HCEC 1CT (cell line): ENCODE measurements around the gene BID.
"Not testable (repeated sequence)": the region's sequence is repeated elsewhere in the genome, so short reads cannot be mapped to it uniquely, and the experiment has no call there.

Source experiments
- DNase-seq: peaks from one replicate; pipeline ENCODE4 v3.0.0-alpha.2; 2017

The BID gene

GRCh38 chr22:17767233-17768065, 6.8 kb downstream of the BID start:
- no peak for DNase-seq

DNA sequence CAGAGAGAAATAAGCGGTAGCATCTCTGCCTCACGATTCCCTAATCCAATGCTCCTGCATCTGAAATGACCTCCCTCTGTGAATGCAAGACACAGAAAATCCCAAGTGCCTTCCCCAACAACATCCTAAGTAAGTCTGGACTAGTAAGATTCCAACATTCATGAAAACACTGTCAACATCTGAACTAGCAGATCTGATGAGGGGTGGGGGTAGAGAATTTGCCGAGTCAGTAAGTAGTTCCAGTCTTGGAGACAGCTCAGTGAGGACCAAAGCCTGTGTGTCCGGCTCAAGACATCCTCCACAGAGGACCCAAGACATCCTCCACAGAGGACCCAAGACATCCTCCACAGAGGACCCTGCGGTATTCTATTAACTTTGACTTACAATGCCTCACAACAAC, 9.4 kb downstream of the BID start:
- not testable (repeated sequence) for DNase-seq

DNA sequence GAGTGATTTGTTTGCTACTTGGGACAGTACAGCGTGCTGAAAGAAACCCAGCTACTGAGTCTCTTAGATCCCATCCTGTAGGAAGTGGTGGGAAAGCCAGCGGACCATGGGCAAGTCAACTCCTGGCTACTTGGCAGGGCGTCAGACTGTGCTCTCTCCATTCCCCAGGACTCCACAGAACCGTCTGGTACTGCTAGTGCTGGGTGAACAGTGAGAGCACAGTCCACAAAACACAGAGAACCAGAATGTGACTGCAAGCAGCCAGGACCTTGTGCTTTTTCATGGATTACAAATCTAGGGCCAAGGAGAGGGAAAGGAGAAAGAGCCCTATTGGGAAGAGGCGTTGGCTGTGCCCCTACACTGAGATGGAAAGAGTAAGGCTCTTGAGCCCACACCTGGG, 10.2 kb downstream of the BID start:
- no peak for DNase-seq

DNA sequence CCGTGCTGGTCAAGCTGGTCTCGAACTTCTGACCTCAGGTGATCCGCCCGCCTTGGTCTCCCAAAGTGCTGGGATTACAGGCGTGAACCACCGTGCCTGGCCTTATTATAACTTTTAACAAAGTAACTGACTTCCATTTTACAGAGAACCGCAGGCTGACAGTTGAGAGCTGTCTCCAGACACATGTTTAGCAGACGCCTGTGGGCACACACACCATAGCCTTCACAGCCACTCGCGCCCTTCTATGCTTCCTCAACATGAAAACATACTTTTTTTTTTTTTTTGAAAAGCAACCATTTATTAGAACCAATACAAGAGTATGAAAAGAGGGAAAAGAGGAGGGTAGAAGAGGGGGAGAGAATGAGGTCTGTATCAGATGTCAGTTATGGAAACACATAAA, 10.8 kb downstream of the BID start:
- DNase-seq = not testable (repeated sequence)

DNA sequence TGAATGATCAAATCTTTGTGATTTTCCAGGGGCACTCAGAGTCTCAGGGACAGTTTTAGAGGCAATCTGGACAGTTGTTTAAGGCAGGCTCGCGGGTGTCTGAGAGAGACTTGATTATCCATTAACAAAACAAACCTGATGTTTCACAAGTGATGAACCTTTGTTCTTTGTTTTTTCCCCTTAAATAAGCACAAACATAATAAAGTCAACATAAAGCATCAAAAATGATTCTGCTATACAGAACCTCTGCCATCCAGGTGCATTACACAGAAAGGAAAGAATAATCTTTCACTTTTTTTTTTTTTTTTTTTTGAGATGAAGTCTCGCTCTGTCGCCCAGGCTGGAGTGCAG, 13.2 kb downstream of the BID start:
- no peak for DNase-seq

DNA sequence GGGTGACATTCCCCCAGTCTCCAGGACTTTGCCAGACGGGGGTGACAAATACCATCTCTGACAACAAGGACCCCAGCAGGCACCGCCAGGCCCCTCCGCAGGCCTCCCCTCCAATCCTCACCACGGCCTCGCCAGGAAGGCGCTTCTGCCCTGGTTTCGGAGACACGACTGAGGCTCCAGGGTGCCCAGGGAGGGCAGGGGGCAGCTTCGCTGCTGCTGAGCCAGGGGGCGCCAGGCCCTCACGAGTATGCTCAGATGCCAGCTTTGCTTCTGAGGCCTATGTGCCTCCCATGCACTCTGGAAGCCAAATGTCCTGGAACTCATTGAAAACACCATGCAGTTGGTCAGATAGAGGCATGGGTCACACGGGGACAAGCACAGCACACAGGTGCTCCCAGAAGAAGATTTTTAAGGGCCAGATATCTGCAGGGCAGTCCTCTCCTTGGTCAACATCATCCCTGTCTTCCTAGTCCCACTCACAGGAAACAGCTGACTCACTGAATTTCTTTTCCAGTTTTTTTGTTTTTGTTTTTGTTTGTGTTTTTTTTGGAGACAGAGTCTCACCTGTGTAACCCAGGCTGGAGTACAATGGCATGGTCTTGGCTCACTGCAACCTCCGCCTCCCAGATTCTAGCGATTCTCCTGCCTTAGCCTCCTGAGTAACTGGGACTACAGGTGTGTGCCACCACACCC, 19.9 kb downstream of the BID start:
- DNase-seq = no peak

- no peak for DNase-seq
Observed at GRCh38 chr22:17753401-17753989, 20.8 kb downstream of the BID start.

DNA sequence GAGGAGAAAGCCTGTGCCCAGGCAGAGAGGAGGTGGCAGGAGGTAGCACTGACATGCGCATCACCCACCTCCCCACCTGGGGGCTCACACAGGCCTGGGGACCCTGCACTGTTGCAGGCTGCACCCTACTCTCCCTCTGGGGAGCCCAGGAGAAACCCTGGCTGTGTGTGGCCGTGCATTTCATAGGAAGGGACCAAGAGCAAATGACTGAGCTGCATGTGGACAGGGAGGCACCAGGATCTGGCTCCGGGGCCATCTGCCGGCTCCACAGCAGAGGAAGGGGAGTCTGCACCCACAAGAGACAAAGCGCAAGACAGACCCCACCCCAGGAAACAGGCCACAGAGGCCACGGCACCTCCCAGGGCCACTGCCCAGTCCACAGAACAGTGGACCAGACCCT, 22.7 kb downstream of the BID start:
- DNase-seq = no peak

GRCh38 chr22:17749605-17750395, 24.5 kb downstream of the BID start:
- DNase-seq = no peak

DNA sequence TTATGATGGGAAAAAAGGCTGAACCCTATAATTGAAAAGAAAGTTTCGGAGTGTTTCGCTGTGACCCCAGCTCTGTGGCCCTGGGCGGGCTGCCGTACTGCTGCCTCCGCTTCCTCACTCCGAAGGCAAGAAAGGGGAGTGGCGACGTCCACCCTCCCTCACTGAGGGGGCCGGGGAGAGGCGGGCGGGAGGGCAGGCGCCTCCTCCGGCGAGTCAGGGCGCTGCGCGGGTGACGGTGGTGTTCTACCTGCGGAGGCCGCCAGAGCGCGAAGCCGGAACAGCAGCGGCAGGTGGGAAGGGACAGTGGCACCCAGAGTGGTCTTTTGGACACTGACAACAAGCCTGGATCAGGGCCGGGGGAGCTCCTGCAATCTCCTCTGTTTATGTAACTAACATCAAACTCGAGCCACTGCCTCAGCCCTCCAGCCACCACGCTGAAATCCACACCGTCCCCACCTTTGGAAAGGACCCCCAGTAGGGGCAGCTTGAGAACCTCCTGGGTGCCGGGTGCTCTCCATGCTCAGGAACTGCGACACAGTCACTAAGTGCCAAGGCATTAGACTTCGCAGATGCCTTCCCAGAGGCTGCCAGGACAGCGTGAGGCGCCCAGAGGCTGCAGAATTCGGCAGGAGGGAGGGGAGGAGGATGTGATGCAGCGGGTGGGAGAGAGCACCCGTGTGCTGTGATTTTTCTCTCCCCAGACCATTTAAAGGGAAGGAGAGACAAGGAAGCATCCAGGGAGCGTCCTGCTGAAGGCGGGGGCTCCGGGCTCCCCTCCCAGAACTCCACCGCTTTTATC, 25.5 kb downstream of the BID start:
- no peak for DNase-seq

DNA sequence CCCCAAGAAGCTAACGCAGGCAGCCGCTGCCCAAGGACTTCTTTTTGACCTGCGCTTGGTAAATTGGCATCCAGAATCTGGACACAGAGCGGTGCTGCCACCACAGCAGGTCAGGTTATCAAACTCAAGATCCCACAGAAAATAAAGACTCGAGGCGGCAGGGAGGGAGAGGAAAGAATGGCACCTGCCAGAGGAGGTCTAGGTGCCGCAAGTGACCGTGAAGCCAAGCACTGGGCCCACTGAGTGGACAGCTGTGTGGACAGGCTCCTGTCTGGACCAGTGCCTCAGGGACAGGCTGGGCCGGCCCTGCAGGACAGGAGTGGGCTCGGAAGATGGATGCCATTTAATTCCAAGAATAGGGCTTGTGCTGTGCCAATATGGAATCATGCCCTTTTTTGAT, 27.4 kb downstream of the BID start:
- no peak for DNase-seq

DNA sequence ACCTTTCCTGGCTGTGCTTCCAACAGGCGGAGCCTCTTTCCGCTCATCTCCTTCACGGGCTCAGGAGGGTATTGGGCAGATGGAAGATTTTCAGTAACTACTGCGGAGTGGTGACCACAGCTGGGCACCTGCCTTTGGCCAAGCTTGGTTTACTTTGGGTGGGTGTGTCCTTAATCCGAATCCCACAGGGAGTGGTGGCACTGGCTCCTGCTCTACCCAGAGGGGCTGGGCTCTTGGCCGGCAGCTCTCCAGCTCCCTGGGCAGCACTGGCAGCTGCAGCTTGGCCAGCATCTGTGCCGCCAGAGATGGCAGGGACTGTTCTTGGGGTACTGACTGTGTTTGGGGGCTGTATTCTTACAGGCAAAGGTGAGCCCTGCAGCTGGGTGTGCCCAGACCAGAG, 29.8 kb downstream of the BID start:
- DNase-seq = no peak

DNA sequence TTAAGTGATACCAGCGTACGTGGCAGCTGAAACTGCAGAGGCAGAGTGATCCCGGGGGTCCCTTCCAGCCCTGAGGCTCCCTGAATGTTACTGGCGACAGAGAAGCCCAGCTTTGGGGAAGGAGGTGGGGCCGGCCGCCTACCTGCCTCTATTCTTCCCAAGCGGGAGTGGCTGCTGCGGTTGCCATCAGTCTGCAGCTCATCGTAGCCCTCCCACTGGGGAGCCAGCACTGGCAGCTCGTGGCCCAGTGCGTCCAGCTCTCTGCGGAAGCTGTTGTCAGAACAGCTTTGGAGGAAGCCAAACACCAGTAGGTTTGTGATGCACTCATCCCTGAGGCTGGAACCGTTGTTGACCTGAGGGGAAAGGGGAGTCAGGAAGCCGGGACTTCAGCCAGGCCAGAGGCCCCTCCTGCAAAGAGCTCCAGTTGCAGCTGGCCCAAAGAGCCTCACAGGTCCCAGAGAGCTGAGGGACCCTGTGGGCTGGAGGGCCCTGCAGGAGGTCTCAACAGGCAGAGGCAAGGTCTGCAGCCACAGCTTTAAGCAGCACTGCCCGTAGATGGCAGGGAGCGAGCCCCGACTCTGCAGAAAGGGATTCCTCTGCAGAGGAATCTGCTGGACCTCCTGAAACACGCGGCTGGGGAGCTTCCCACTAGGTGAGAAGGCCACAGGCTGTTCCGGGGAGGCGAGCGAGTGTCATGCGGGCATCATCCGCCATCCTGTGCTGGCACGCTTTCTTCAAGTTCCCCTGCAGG, 30.4 kb downstream of the BID start:
- no peak for DNase-seq

DNA sequence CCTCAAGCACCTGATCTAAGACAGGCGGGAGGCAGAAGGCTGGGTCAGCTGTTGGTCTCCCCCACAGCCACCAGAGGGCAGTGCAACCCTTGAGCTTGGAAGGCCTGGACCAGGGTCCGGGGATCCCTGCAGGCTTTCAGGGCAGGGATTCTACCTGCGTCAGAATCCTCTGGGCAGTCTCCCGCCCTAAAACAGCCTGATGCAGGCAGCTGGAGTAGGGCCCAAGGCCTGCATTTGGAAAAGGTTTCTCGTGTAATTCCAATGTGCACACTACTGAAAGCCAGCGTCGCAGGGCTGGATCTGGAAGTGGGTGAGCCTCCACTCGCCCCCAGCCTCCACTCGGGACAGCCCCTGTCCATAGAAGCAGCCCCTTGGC, 31.8 kb downstream of the BID start:
- peak; percentile 34 for DNase-seq

DNA sequence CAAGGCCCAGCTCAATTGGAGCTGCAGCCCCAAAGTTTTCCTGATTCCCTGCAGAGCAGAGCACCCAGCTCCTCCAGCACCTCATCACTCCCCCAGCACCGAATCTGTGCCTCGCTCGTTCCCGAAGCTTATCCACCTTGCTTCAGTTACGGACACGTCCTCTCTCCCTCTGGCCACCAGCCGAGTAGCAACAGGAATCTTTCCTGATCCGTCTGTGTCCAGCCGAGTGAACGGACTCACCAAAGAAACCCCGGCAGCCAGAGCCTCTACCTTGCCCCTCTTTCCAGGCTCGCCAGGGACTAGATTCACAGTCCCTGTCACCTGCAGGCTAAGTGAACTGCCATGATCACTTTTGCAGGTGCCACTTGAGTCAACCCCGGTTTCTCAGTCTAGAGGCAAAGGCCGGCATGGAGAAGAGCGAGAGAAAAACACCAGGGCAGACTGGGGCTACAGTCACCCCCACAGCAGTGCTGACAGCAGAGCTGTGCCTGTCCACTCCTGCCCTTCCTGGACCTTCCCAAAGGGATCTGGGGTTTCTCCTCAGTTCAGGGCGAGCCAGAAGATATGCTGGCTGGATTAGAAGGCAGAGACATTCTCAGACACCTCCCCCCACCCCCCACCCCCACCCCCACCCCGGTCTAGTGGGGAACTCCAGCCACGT, 32.3 kb downstream of the BID start:
- DNase-seq = no peak

- no peak for DNase-seq
Observed at GRCh38 chr22:17739196-17739975, 34.9 kb downstream of the BID start.

GRCh38 chr22:17738386-17739128, 35.7 kb downstream of the BID start:
- DNase-seq = no peak

DNA sequence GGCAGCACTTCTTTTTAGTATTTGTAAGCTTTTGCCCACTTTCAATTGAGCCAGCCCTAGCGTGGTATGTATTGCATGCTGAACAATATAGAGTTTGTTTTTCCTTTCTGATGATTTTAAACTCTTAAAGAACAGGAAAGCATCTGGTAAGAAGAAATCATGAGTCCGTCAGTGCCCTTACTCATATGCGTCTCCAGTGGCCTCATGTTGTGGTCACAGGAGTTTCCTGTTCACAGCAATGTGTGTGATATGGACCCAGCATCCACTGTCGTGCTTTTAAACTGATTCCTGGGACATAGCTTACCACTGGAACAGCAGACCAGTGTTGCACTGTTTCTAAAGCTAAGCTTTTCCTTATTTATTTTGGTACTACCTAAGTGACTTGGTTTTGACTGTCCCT, 40.1 kb downstream of the BID start:
- no peak for DNase-seq

GRCh38 chr22:17733466-17733865, 40.8 kb downstream of the BID start:
- no peak for DNase-seq
